ENCODE results near the gene ST6GALNAC1. TPM values are rescaled to one million over a fixed set of nuclear protein-coding genes. Genes with fewer than 3 reads are reported as not detected.
A peak's percentile ranks its signal among the peaks of the same experiment; 100 is the strongest.
"Not testable (repeated sequence)": the region's sequence is repeated elsewhere in the genome, so short reads cannot be mapped to it uniquely, and the experiment has no call there.

ST6GALNAC1 gene
- total RNA-seq, 1 experiment from 2014 or later: not detected

DNA sequence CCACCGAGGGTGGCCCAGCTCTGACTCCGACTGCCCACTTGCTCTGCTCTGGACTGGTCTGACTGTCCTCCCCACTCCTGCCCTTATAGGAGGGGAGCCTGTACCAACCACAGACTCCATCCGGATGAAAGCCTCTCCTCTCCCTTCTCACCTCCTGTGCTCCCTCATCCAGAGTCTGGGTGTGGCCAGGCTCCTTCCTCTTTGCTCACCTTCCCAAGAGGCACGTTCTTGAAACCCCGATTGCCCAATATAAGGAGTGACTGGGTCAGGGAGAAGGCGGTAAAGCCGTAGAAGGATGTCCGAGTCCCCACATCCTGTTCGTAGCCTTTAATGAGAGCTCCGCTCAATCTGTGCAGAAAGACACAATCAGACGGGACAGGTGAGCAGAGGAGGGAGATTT, 17.1 kb downstream of the ST6GALNAC1 start:
- no peak for DNase-seq (ENCODE audit: low spot score)
- in situ Hi-C loops (cut with HindIII; ENCODE audit: low sequenced_read_pairs): no loop called here

DNA sequence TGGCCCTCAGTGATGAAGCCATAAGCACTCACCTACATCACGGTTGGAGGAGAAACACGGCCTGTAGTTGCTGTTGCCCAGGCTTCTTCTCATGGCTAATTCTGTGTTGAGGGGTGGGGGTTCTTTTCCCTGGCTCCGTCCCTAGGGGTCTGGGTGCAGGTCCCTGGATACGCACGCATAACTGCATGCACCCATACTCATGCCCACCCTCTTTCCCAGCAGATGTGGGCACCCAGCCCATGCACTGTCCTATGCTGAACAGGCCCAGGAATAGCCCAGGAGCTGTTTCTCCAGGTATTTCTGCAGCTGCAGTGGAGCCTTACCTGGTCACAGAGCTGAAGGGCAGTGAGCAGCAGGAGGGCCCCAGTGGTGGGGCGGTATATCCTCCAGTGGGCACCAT, 18.1 kb downstream of the ST6GALNAC1 start:
- DNase-seq (ENCODE audit: low spot score): no peak
- in situ Hi-C loops (cut with HindIII; ENCODE audit: low sequenced_read_pairs): no loop called here

DNA sequence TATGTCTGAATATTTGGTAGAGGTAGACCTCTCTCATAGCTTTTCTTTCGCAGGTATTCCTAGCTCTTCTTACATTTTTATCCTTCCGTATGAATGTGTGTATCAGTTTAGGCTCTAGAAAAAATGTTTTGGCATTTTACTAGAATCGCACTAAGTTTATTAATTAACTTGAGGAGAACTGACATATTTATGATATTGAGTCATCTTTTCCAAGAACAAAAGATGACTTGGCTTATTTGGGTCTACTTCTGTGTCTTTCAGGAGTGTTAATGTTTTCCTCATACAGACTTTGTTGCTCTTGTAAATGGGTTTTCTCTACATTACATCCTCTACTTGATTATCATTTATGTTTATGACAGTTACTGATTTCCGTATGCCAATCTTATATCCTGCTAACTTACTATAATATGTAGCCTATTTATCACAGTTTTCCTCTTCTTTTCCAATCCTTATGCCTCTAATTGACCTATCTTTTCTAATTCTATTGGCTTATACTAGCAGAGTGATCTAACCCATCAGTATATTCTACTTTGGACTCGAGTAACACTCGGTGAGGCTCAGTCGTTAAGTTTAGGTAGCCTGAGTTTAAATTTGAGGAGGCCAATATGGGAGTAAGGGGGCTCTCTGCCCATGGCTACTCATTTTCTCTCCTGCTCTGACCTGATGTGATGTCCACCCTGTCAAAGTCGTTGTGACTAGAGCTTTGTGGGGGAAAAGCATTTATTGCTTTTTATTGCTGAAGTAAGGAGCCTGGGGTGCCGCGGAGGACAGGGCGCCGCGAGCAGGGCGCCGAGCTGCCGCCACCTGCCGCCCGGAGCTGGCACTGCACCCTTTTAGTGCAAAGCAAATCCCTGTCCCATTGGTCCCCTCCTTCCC, 20.0 kb downstream of the ST6GALNAC1 start:
- DNase-seq (ENCODE audit: low spot score): peak; percentile 69
- in situ Hi-C loops (cut with HindIII; ENCODE audit: low sequenced_read_pairs): no loop called here

DNA sequence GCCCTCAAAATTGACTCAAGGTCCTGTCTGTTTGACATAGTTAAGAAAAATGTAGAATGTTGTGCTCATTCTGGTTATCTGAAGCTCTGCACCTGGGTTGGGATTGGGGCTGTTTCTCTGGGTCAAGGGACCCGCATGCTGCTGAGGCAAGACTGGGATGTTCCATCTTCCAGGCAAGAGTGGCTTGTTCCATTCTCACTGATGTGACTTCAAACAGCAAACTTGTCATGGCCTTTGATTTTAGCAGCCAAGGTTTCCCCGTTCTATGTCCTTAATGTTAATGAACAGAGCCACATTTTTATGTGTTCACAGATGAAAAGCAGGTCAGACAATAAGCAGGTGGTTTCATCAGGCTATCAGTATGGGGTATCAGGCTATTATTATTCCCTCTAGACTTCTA, 25.7 kb downstream of the ST6GALNAC1 start:
- no peak for DNase-seq (ENCODE audit: low spot score)
- in situ Hi-C loops (cut with HindIII; ENCODE audit: low sequenced_read_pairs): no loop called here

DNA sequence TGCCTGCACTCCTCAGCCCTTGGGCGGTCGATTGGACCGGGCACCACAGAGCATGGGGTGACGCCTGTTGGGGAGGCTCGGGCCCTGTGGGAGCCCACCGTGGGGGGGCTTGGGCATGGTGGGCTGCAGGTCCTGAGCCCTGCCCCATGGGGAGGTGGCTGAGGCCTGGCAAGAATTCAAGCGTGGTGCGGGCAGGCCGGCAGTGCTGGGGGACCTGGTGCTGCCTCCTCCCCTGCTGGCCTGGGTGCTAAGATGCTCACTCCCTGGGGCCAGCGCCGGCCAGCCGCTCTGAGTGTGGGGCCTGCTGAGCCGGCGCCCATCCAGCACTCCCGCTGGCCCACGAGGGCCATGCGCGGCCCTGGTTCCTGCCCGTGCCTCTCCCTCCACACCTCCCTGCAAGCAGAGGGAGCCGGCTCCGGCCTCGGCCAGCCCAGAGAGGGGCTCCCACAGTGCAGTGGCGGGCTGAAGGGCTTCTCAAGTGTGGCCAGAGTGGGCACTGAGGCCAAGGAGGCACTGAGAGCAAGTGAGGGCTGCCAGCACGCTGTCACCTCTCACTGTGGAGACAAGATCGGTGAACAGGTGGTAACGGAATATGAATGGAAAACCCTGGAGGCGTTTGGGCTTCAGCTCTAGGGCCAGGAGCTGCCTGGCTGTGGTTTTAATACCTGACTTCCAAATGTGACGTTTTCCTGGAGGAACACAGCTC, 28.5 kb downstream of the ST6GALNAC1 start:
- in situ Hi-C loops (cut with HindIII; ENCODE audit: low sequenced_read_pairs): no loop called here
- no peak for DNase-seq (ENCODE audit: low spot score)

DNA sequence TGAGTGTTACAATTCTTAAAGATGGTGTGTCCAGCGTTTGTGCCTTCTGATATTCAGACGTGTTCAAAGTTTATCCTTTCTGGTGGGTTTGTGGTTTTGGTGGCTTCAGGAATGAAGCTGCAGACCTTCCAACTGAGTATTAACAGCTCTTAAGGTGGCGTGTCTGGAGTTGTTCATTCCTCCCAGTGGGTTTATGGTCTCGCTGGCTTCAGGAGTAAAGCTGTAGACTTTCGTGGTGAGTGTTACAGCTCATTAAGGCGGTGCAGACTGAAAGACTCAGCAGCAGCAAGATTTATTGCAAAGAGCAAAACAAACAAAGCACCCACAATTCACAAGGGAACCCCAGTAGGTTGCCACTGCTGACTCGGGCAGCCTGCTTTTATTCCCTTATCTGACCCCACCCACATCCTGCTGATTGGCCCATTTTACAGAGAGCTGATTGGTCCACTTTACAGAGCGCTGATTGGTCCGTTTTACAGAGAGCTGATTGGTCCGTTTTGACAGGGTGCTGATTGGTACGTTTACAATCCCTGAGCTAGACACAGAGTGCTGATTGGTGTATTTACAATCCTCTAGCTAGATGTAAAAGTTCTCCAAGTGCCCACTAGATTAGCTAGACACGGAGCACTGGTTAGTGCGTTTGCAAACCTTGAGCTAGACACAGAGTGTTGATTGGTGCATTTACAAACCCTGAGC, 29.3 kb downstream of the ST6GALNAC1 start:
- DNase-seq (ENCODE audit: low spot score); in situ Hi-C loops (cut with HindIII; ENCODE audit: low sequenced_read_pairs): not testable (repeated sequence)

DNA sequence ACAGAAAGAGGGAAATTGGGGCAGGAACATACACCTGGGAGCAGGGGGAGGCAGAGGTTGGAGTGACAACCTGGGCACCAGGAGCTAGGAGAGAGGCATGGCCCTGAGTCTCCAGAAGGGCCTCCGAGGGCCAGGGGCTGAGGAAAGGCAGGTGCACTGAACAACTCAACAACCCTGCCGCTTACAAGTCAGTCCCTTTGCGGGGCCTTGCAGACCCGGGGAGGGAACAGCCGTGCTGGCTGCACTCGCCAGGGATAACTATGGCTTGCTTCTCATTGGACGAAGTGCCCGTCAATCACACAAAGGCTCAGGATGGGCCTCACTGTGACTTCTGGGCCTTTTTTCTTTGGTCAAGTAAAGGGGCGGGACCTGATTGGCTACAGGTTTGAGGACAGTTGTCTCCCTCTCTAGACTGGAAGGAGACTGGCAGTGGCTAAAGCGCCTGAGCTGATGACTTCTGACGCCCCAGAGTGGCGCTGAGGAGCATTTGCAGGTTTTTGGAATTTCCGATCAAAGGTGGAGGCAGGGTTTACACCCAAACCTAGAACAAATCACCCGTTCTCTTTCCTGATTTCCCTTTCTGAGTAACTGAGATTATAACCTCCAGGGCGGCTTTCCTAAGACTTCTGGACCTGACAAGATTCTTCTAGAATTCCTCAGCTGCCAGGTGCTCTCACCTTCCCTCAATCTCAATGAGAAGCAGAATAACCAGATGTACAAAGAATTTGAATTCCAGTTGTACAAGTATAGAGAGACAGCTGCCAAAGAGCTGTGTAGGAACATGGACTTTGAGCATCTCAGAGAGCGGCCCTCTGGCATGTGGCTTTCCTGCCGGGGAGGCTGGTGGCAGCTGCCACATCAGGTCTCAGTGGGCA, 30.3 kb downstream of the ST6GALNAC1 start:
- in situ Hi-C loops (cut with HindIII; ENCODE audit: low sequenced_read_pairs): no loop called here
- DNase-seq (ENCODE audit: low spot score): peak; percentile 69

DNA sequence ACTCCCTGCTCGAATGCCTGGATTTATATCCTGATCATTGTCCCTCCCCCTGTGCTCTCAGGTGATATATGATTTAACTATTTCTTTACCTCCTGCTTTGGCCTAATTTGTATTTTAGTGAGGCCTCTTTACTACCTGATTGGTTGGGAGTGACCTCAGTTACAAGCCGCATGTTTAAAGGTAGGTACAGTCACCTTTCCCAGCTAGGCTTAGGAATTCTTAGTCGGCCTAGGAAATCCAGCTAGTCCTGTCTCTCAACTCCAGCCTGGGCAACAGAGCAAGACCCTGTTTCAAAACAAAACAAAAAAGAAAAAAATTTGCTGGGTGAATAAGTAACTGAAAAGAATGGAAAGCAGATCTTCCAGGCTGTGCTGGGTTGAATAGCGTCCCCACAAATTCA, 31.1 kb downstream of the ST6GALNAC1 start:
- DNase-seq (ENCODE audit: low spot score): no peak
- in situ Hi-C loops (cut with HindIII; ENCODE audit: low sequenced_read_pairs): no loop called here

DNA sequence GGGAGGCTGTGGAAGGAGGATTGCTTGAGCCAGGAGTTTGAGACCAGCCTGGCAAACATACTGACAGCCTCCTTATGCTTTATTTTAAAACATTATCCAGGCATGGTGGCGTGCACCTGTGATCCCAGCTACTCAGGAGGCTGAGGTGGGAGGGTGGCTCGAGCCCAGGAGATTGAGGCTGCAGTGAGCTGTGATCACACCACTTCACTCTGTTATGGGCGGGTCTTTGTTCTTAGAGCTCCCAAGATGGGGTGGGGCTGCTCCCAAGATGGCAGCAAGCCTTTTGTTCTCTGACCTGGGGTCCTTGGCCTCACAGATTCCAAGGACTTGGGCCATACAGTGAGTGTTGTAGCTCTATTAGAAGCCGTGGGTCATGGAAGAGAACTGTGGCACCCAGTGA, 31.8 kb downstream of the ST6GALNAC1 start:
- DNase-seq (ENCODE audit: low spot score): no peak
- in situ Hi-C loops (cut with HindIII; ENCODE audit: low sequenced_read_pairs): no loop called here

DNA sequence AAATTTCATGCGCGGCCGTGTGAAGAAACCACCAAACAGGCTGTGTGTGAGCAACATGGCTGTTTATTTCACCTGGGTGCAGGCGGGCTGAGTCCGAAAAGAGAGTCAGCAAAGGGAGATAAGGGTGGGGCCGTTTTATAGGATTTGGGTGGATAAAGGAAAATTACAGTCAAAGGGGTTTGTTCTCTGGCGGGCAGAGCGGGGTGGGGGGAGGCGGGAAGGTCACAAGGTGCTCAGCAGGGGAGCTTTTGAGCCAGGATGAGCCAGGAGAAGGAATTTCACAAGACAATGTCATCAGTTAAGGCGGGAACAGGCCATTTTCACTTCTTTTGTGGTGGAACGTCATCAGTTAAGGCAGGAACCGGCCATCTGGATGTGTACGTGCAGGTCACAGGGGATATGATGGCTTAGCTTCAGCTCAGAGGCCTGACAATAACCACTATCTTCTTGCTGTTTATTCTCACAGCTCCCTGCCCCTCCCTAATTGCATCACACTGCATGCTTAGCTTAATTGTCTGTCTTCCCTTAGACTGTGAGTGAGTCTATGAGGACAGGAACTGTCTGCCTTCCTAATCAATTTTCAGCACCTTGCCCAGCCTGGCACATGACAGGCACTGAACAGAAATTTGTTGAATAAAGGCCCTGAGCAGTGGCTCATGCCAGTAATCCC, 32.3 kb downstream of the ST6GALNAC1 start:
- DNase-seq (ENCODE audit: low spot score); in situ Hi-C loops (cut with HindIII; ENCODE audit: low sequenced_read_pairs): not testable (repeated sequence)

DNA sequence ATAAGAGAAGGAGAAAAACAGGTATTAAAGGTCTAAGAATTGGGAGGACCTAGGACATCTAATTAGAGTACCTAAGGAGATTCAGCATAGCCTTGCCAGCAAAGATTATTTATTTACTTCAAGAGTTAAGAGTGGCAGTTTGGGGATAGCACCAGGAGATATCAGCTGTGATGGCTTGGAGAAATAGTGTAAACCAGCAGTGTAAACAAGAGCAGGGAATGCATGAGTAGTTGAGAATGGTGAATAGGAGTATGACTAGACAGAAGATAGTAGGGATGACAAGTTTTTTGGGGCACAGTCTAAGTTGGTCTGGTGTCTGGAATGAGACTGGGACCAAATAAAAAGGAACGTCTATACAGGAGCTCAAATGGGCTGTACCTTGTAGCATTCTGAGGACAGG, 36.9 kb downstream of the ST6GALNAC1 start:
- DNase-seq (ENCODE audit: low spot score); in situ Hi-C loops (cut with HindIII; ENCODE audit: low sequenced_read_pairs): not testable (repeated sequence)

DNA sequence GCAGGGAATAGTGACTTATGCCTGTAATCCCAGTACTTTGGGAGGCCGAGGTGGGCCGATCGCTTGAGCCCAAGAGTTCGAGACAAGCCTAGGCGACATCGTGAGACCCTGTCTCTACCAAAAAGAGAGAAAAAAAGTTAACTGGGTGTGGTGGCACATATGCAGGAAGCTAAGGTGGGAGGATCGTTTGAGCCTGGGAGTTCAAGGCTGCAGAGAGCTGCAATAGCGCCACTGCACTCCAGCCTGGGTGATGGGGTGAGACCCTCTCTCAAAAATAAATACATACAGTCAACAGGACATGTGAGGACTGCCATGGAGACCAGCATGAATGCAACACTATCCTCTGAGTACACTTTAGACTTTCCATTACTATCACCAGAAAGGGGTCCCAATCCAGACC, 42.5 kb downstream of the ST6GALNAC1 start:
- no peak for DNase-seq (ENCODE audit: low spot score)
- in situ Hi-C loops (cut with HindIII; ENCODE audit: low sequenced_read_pairs): no loop called here

DNA sequence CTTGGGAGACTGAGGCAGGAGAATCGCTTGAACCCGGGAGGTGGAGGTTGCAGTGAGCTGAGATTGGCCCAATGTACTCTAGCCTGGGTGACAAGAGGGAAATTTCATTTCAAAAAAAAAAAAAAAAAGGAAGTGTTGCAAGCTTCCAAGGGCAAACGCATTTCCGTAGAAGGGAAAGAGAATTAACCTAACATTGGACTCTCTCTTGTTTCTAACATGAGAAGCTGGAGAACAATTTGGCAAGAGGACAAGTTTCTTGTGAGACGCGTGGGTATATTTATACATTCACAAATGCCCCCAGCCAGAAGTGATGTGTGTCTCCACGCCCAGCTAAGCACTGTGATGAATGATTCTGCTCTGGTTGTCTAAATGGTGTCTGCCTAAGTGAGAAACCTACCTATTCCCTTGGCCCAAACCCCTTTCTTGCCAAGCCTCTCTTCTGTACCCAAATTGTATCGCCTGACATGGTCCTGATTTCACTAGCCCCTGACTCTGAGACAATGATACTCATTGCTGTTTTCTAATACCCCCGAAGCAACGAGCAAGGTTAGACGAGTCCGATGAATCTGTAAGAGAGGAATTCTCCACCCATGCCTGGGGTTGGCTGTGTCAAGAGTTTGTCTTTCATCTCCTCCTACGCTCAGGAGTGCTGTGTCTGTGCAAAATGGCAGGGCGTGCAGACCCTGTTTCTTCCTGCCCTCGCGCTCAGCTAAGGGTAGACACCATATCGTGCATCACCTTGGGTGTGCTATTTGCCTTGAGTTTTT, 43.7 kb downstream of the ST6GALNAC1 start:
- DNase-seq (ENCODE audit: low spot score): no peak
- in situ Hi-C loops (cut with HindIII; ENCODE audit: low sequenced_read_pairs): no loop called here

DNA sequence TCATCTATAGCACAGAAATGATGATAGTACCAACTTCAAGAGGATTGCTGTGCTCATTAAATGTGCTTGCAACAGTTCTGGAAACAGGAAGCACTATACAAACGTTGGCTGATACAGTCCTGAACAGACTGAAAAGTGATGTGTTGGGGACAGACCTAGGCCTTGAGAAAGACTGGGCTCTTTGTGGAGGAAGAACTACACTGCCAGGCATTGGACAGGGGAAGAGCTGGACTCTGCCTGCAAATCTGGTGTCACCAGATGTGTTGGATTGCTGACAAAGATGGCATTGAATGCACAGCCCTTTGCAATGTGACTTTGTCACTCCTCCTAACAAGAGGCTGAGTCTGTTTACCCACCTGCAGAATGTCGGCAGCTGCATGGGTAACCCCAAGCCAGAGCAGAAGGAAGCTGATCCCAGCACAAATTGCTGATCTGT, 45.5 kb downstream of the ST6GALNAC1 start:
- in situ Hi-C loops (cut with HindIII; ENCODE audit: low sequenced_read_pairs): no loop called here
- no peak for DNase-seq (ENCODE audit: low spot score)

DNA sequence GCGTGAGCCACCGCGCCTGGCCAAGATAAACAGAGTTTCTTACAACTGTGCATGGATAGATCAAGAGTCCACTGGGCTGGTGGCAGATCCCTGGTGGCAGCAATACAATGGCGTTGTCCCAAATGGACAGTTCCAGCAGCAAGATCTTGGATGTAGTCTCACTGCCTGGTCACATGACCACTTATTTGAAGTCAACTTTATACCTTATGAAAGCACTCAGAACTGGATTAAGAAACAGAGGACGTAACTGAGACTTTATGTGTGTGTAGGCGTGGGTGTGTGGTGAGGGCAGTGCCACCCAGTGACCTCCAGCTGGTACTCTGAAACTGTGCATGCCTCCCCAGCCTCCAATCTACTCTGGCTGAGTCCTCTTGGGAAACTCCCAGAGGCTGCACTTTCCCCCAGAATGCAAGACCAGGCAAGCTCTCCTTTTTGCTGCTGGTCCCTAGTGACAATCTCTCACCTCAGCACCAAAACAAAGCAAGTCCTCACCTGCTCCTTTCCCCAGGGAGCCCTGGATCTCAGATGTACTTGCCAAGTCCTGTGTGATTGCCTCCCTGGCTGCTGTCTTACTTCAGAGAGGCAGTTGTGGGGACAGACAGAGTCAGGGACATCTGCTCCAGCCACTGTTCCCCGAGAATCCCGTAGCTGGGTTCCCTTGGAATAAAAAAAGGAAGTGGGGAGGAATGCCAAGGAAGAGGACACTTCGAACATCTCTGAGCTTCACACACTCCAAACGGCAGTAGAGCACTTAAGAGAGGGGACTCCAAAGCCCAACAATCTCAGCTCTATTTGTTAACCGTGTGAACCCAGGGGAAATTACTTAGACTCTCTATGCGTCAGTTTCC, 46.2 kb downstream of the ST6GALNAC1 start:
- in situ Hi-C loops (cut with HindIII; ENCODE audit: low sequenced_read_pairs): no loop called here
- DNase-seq (ENCODE audit: low spot score): no peak

DNA sequence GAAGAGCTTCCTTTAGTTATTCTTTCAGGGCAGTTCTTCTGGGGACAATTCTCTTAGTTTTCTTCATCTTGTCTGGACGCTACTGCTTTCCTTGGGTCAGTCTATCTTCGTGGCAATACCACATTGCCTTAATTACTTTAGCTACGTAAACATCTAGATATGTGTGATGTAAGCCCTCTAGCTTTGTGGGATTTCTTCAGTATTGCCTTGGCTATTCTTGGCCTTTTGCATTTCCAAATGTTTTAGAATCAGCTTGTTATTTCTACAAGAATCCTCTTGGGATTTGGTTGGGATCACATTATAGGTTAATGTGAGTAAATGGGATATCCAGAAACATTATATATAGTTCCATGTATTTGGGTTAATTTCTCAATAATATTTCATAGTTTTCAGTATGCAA, 48.9 kb downstream of the ST6GALNAC1 start:
- in situ Hi-C loops (cut with HindIII; ENCODE audit: low sequenced_read_pairs): no loop called here
- DNase-seq (ENCODE audit: low spot score): no peak

DNA sequence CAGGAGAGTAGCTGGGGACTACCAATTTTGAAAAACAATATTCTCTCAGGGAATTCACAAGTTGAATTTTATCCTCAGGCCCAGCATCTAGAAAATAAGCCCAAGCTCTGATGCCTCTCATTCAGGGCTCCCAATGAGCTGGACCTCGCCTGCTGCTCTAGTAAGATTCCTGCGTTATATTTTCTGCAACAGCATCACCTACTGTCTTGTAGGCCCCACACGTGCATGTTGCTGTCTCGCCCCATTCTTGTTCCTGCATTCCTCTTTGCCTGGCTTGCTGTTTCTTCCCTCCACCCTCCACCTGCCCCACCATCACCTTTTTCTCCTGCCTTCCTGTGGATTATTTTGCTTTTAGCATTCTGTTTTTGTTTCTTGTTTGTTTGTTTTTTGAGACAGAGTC, 49.6 kb downstream of the ST6GALNAC1 start:
- in situ Hi-C loops (cut with HindIII; ENCODE audit: low sequenced_read_pairs): no loop called here
- DNase-seq (ENCODE audit: low spot score): no peak
